Central memory CD4-positive, alpha-beta T cell (primary cell): ENCODE results near the gene FIBCD1.
A peak's percentile ranks its signal among the peaks of the same experiment; 100 is the strongest.

Experiments used
- DNase-seq: peaks from one replicate; pipeline ENCODE4 v3.0.0; 2022

Gene FIBCD1

GRCh38 chr9:130954317-130954716 is 15.3 kb upstream of the FIBCD1 start:
- no peak for DNase-seq

GRCh38 chr9:130952065-130952762 is 13.2 kb upstream of the FIBCD1 start:
- DNase-seq = no peak

- DNase-seq = no peak
Measured at GRCh38 chr9:130950039-130950311, 10.9 kb upstream of the FIBCD1 start.

GRCh38 chr9:130949188-130950038 is 10.4 kb upstream of the FIBCD1 start:
- no peak for DNase-seq

- no peak for DNase-seq
Measured at GRCh38 chr9:130948266-130948665, 9.2 kb upstream of the FIBCD1 start.

GRCh38 chr9:130947618-130948140 is 8.6 kb upstream of the FIBCD1 start:
- no peak for DNase-seq

GRCh38 chr9:130946766-130947617 is 7.9 kb upstream of the FIBCD1 start:
- DNase-seq = no peak

GRCh38 chr9:130945173-130945572 is 6.1 kb upstream of the FIBCD1 start:
- DNase-seq = no peak

GRCh38 chr9:130944510-130945058 is 5.5 kb upstream of the FIBCD1 start:
- no peak for DNase-seq

GRCh38 chr9:130943777-130944176 is 4.7 kb upstream of the FIBCD1 start:
- no peak for DNase-seq

GRCh38 chr9:130943221-130943620 is 4.2 kb upstream of the FIBCD1 start:
- DNase-seq = no peak

GRCh38 chr9:130942679-130943078 is 3.6 kb upstream of the FIBCD1 start:
- DNase-seq = no peak

- DNase-seq = no peak
Measured at GRCh38 chr9:130942084-130942483, 3.0 kb upstream of the FIBCD1 start.

- DNase-seq = peak; percentile 51
Measured at GRCh38 chr9:130940693-130941576, 1.9 kb upstream of the FIBCD1 start.

GRCh38 chr9:130940027-130940549 is 1.0 kb upstream of the FIBCD1 start:
- DNase-seq = no peak

- DNase-seq = no peak
Measured at GRCh38 chr9:130939405-130940026, 469 bp upstream of the FIBCD1 start.

GRCh38 chr9:130938184-130938651 is 829 bp downstream of the FIBCD1 start:
- no peak for DNase-seq

- no peak for DNase-seq
Measured at GRCh38 chr9:130937146-130938076, 1.6 kb downstream of the FIBCD1 start.

GRCh38 chr9:130936285-130937117 is 2.5 kb downstream of the FIBCD1 start:
- DNase-seq = no peak
